NCI-H2196 (cell line): Measurements from ENCODE around the gene FTL.

ENCODE experiments used
- DNase-seq: peaks from one replicate; lab custom pipeline; 2025; ENCODE audit not compliant: unreplicated experiment; lab: John Stamatoyannopoulos, UW

The FTL gene

DNA sequence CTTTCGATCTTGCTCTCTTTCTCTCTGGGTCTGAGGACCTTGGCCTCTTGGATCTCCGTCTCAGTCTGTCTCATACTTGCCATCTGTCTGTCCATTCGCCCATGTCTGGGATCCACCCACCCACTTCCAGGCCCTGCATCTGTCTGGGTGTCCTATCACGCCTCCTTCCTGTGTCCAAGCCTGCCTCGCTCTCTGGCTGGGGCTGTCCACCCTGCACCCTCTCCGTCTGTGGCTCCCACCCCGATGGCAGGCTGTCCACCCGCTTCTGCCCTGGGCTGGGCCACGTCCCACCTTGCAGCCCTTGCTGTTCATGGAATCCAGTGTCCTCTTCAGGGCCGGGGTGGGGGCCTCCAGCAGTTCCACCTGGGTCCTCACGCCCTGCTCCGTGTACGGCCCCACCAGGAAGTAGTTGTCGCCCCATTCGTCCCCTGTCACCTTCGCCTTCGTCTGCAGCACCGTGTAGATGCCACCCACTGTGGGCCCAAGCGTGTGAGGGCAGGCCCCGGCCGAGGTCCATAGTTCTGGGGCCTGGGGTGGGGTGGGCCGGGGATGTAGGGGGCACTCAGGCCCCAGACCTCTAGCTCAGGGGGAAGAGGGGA is 26.0 kb downstream of the FTL start:
- DNase-seq = no peak

DNA sequence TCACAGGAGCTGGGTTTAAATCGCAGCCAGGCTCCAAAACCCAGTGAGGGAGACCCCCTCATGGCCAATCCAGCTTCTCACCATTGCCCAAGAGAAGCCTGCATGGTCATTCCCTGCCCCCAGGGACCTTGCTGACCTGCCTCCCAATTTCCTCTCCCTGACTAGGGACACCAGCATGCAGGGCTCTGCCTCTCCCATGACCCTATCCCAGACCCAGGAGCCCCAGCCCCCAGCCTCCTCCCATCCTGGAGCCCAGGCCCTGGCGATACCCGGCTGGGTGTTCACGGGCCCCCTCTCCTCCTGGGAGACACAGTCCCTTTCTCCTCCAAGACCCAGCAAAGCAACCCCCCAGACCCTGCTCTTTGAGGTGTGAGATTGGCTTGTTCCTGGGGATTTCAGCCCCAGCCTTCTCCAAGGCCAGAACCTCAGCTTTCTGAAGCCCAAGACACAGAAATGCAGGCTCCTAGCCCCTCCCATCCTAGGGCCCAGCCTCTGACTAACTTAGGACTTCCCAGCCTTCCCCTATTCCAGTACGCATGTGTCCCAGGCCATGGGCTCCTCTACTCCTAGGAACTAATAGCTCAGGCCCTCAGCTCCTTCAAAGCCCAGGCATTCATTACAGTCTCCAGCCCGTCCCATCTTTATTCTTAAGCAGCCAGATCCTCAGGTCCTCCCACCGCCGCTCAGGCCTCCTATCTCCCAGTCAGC is 26.9 kb downstream of the FTL start:
- no peak for DNase-seq

GRCh38 chr19:48992581-48993174 is 27.6 kb downstream of the FTL start:
- no peak for DNase-seq

DNA sequence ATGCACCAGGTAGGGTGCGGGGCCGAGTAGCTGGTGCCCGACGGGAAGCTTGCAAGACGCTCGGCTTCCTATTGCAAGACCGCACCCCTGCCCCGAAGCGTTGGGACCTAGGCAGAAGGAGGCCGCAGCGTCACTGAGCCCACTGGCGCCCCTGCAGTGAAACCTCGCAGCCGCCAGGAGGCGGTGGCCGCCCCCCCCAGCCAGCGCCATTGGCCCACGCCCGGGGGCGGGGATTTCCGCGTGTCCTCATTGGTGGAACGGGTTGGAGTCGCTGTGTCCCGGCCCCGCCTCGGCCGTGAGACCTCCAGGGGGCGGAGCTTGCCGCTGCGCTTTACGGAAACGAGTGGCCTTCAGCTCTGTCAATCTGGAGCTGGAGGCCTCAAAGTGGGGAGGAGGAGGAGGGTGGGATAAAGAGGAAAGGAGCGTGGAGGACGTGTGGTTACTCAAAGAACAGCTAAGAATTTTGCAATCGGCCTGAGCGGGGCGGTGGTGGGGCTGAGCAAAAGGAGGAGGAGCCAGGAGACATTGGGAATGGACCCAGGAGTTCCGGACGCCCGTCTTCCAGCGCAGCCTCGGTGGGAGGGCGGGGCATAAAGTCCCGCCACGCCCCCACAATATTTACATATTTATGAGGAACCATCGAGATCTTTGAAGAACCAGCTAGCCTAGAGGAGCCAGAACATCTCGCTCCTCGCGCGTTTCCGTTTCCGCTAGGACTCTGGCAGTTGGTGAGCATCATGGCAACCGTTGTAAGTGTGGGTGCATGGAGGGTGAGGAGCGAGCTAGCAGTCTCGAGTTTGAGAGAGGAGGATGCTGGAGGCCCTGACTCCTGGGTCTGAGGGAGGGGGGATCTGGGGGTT is 28.3 kb downstream of the FTL start, which contains the start of the genes GYS1 and RUVBL2:
Gene GYS1, minus strand, starts transcription at position 135 of the 860 bp plus-strand sequence. CDS start 197 bp downstream, outside the sequence.
Gene RUVBL2, plus strand, starts transcription at position 713 of the 860 bp plus-strand sequence. Its CDS starts 25 bp downstream, at position 738.
- peak; percentile 99 for DNase-seq

GRCh38 chr19:48994035-48994386 is 28.9 kb downstream of the FTL start:
- no peak for DNase-seq

DNA sequence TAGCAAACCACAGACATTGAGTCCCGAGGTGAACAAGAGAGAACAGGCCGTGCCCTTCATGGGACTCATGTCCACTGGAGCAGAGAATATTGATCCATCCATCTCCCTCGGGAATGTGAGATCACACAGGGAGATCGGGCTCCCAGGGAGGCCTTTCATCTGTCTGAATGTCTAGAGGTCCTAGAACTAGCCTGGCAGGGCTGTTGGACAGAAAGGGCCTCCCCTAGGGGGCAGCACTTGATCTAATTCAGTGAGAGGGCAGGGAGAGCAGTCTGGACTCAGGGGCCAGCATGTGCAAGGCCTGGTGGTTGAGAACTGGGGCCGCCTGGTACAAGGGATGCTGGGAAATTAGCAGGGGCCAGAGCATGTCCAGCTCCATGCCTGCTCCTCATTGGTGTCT is 32.9 kb downstream of the FTL start:
- peak; percentile 78 for DNase-seq

DNA sequence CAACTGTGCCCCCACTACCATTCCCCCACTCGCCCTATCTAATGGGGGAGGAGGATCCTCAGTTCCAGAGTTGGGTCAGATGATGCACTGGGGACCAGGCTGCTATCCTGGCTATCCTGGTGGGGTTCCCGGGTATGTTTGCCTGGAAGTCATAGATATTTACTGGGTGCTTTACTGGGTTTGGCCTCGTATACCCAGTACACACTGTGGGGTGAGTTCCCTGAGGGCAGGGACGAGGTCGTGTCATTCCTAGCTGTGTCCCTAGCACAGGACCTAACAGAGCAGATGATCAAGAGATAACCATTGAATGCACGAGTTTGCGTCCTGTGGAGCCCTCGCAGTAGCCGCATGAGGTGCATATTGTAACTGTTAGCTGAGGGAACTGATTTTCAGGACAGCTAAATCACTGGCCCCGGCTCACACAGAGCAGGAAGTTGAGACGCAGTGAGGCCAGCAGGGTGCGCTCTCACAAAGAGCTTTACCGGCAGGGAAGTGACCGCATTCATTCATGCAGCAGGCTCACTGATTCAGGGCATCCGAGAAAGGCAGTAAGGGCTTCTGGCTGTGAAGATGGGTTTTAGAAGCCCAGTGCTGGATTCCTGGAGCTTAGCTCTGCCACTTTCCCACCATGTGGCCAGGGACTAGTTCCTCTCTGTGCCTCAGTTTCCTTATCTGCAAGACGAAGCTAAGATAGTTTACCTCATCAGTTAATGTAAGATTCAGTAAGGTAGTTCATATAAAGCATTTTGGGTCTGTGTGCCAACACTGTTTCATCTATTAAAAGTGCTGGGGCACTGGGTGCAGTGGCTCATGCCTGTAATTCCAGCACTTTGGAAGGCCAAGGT is 34.6 kb downstream of the FTL start:
- DNase-seq = peak; percentile 39

- DNase-seq = no peak
Observed at GRCh38 chr19:49004133-49004532, 39.0 kb downstream of the FTL start.

GRCh38 chr19:49004964-49005614 is 40.0 kb downstream of the FTL start:
- no peak for DNase-seq

DNA sequence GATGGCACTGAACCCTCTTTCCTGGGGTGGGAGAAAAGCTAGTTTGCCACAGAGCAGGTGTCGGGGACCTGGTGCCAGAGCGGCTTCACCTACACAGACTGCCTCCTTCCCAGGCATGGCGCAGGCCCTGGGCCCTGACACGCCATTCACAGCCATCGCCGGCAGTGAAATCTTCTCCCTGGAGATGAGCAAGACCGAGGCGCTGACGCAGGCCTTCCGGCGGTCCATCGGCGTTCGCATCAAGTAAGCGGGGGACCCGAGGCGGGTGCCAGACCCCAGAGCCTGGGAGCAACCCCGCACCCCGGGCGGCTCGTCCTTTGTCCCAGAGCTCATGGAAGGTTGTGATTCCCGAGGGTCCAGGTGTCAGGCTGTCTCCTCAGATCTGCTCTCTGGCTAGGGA is 41.8 kb downstream of the FTL start:
- DNase-seq = no peak

DNA sequence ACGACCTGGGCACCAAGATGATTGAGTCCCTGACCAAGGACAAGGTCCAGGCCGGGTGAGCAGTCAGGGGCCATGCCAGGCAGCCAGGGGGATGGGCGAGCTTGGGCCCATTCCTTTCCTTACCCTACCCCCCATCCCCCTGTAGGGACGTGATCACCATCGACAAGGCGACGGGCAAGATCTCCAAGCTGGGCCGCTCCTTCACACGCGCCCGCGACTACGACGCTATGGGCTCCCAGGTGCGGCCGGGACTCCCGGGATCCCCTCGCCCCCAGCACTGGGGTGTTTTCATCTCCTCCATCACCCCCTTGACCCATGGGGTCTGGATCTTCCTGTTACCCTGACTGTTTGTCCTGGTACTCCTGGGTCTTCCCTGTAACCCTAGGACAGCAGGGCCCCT is 44.7 kb downstream of the FTL start:
- no peak for DNase-seq

- DNase-seq = no peak
Observed at GRCh38 chr19:49010453-49010852, 45.3 kb downstream of the FTL start.

- DNase-seq = no peak
Observed at GRCh38 chr19:49011194-49011593, 46.1 kb downstream of the FTL start.

DNA sequence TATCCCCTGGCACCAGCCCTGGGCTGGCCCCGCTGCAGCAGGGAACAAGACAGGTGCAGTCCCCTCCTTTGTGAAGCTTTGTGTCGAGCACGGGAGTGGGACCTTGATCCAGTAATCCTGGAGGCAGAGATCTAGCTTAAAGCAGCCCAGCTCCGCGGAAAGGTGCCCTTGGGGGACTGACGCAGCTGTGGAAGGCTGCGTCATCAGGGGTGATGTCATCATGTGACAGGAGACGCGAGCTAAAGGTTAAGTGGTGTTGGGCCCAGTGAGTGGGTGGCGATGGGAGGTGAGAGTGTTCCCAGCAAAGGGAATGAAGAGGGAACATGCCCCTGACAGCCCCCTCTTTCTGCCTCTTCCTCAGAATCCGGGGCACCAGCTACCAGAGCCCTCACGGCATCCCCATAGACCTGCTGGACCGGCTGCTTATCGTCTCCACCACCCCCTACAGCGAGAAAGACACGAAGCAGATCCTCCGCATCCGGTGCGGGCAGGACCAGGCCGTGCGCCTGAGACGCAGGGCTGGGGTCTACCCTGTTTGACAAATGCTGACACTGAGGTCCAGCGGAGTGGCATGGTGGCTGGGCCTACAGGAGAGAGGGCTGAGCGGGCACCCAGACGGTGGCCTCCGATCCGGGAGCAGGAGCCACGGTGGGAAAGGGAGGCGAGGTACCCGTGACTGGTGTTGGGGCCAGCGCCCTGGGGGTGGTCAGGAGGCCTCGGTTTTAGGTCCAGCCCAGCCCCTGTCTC is 49.2 kb downstream of the FTL start:
- DNase-seq = no peak

GRCh38 chr19:49014870-49015255 is 49.8 kb downstream of the FTL start:
- DNase-seq = no peak

DNA sequence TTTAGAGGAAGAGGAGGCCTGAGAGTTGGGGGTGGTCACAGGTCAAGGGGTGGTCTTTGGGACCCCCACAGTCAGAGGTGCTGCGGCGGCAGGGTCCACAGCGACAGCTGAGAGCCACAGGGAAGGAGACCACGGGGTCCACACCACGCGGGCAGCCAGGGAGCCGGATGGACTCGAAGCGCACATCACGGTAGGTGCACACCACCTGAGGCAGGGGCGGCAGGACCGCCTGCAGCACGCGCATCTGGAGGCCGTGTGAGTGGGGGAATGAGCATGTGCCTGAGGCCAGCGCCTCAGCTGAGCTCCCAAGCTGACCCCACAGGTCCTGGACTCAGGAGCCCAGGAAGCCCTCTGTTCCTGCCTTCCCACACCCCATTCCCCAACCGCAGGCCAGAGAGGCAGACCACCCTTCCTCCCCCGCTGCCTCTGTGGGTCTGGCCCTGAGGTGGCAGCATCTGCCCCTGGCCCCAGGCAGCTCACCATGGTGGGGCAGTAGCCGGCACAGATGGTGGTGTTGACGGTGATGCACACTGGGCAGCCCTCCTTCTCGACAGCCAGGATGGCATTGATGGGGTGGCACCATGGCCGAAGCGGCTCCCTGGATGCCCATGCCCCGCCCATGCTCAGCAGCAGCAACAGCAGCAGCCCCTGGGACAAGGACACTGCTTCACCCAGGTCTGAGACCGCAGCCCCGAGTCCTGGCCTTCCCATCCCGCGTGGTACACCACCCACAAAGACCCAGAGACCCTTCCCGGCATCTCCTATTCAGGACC is 51.1 kb downstream of the FTL start:
- no peak for DNase-seq
